ENCODE measurements around the gene MPIG6B.

DNA sequence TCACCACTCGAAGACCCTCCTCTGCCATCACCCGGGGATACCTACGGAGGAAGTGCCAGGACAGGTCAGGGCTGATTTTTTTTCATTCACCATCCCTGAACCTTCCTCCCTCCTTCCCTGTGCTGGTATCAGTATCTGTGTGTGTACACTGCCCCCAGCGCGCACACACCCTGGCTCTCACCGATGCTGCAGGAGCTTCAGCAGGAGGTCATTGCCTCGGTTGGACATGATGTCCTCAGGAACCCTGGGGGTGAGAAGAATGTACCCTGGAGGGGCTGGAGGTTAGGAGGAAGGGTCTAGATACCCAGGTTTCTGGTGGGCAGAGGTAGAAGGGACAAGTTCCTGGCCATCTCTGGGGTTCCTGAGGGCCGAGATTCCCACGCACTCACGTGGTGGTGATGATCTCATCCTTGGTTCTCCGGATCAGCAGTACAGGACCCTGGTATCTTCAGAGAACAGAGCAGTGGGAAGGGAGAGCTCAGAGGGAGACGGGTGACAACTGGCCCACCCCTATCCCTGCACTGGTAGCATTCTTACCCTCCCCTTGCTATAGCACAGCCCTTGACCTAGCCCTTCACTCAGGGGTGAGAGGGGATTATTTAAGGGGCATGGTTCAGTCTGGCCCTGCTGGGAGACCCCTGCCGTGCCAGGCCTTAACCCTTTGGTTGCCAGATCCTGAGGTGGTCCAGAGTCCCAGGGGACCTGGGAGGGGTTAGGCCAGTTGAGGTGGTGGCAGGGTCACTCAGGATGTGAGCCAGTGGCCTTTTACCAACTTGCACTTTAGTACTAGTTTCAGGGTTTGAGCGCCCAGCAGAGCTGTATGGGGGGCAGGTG, 35.1 kb upstream of the MPIG6B start:
- TF ChIP-seq, protein P1, sequence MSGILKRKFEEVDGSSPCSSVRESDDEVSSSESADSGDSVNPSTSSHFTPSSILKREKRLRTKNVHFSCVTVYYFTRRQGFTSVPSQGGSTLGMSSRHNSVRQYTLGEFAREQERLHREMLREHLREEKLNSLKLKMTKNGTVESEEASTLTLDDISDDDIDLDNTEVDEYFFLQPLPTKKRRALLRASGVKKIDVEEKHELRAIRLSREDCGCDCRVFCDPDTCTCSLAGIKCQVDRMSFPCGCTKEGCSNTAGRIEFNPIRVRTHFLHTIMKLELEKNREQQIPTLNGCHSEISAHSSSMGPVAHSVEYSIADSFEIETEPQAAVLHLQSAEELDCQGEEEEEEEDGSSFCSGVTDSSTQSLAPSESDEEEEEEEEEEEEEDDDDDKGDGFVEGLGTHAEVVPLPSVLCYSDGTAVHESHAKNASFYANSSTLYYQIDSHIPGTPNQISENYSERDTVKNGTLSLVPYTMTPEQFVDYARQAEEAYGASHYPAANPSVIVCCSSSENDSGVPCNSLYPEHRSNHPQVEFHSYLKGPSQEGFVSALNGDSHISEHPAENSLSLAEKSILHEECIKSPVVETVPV (CRISPR knock-in tag; IDR thresholded peaks at IDR 0.05), result no peak
- no peak for TF ChIP-seq GLIS3 (CRISPR knock-in tag; IDR thresholded peaks at IDR 0.05)
- TF ChIP-seq, protein P2, sequence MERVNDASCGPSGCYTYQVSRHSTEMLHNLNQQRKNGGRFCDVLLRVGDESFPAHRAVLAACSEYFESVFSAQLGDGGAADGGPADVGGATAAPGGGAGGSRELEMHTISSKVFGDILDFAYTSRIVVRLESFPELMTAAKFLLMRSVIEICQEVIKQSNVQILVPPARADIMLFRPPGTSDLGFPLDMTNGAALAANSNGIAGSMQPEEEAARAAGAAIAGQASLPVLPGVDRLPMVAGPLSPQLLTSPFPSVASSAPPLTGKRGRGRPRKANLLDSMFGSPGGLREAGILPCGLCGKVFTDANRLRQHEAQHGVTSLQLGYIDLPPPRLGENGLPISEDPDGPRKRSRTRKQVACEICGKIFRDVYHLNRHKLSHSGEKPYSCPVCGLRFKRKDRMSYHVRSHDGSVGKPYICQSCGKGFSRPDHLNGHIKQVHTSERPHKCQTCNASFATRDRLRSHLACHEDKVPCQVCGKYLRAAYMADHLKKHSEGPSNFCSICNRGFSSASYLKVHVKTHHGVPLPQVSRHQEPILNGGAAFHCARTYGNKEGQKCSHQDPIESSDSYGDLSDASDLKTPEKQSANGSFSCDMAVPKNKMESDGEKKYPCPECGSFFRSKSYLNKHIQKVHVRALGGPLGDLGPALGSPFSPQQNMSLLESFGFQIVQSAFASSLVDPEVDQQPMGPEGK (CRISPR knock-in tag; IDR thresholded peaks at IDR 0.05; ENCODE audit: borderline replicate concordance), result no peak
- TF ChIP-seq ZFP30 (CRISPR knock-in tag; IDR thresholded peaks at IDR 0.05), result no peak
- no peak for TF ChIP-seq CSDC2 (CRISPR knock-in tag; IDR thresholded peaks at IDR 0.05)
- TF ChIP-seq PPARA (CRISPR knock-in tag; IDR thresholded peaks at IDR 0.05; ENCODE audit: borderline replicate concordance), result no peak
- no peak for TF ChIP-seq ESRRG (CRISPR knock-in tag; IDR thresholded peaks at IDR 0.05)
- TF ChIP-seq, protein P3, sequence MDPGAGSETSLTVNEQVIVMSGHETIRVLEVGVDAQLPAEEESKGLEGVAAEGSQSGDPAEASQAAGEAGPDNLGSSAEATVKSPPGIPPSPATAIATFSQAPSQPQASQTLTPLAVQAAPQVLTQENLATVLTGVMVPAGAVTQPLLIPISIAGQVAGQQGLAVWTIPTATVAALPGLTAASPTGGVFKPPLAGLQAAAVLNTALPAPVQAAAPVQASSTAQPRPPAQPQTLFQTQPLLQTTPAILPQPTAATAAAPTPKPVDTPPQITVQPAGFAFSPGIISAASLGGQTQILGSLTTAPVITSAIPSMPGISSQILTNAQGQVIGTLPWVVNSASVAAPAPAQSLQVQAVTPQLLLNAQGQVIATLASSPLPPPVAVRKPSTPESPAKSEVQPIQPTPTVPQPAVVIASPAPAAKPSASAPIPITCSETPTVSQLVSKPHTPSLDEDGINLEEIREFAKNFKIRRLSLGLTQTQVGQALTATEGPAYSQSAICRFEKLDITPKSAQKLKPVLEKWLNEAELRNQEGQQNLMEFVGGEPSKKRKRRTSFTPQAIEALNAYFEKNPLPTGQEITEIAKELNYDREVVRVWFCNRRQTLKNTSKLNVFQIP (CRISPR knock-in tag; IDR thresholded peaks at IDR 0.05; ENCODE audit: borderline replicate concordance, low read depth), result no peak
- TF ChIP-seq ZC3H10 (CRISPR knock-in tag; IDR thresholded peaks at IDR 0.05), result no peak
- TF ChIP-seq OSR1 (CRISPR knock-in tag; IDR thresholded peaks at IDR 0.05), result no peak
- TF ChIP-seq BACH2 (CRISPR knock-in tag; IDR thresholded peaks at IDR 0.05; ENCODE audit: borderline replicate concordance), result no peak
- TF ChIP-seq ZFP3 (CRISPR knock-in tag; IDR thresholded peaks at IDR 0.05), result no peak
- TF ChIP-seq TOX (CRISPR knock-in tag; IDR thresholded peaks at IDR 0.05; ENCODE audit: borderline replicate concordance), result no peak
- no peak for TF ChIP-seq ARNTL (CRISPR knock-in tag; IDR thresholded peaks at IDR 0.05; ENCODE audit: borderline replicate concordance, low read depth)
